ENCODE data around the gene CNTFR. TPM values are rescaled to one million over a fixed set of nuclear protein-coding genes. Genes with fewer than 3 reads are reported as not detected.

The CNTFR gene
- total and polyA plus RNA-seq, 4 donors: 0.10 to 9.9 (median 2.8) TPM

DNA sequence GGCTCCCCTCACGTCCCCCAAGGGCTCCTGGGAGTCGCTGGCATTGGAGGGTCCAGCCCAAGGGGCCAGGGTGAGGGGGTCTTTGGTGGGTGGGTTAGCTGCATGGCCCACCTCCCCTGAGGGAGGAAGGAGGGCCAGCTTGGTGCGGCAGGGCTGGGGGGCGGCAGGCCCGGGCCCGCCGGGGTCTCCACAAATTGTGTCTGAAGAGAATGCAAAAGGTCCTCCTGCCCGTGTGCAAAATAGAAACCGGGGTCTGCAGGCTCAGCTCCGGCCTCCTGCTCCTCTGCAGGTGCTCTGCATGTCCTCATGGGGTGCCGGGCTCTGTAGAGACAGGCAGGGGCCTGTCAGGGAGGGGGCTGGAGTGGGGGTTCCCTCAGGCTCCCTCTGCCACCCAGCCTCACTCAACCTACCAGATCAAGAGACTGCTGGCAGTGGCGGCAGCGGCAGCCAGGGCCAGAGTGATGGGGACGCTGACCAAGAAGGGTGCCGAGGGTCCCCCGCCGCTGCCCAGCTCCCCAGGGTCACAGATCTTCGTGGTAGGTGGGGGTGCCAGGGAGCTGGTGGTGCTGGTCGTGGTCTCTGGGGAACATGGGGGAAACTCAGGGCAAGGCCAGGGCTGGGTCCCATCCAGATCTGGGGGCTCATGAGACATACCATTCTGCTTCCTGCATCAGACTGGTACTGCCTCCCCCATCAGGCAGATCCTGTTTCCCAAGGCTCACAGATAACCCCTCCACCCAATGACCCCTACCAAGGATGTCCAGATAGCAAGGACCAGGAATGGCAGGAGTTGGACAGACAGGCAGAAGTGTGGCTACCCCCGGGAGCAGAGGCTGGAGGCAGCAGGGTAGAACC lies 37.5 kb downstream of the CNTFR start:
- ATAC-seq (ENCODE audit: low FRiP score): no peak
- H3K4me1 ChIP-seq (ENCODE audit: control insufficient read depth in 1 of 2, insufficient read depth in 2 of 2, low read length in 2 of 2): no peaks in the 10 kb centered on the region
- no peak overlapping the region for H3K27ac ChIP-seq (ENCODE audit: low read depth in 1 of 2, low read length in 2 of 2)
- DNase-seq: peak; percentile 37 to 71
- H3K27me3 ChIP-seq (ENCODE audit: control insufficient read depth in 1 of 2, insufficient read depth in 2 of 2, low read length in 1 of 2): no peaks in the 10 kb centered on the region
- no peaks in the 10 kb centered on the region for H3K36me3 ChIP-seq (ENCODE audit: control insufficient read depth in 1 of 2, insufficient read depth in 2 of 2, low read length in 1 of 2)
- H3K4me3 ChIP-seq (ENCODE audit: low read length in 2 of 2): no peak overlapping the region
- intact Hi-C loops (cut with DNase I): no loop called here
- WGBS, 2 donors: 89 to 92% methylated on average over 20 of the region's 20 CpGs
- no peaks in the 10 kb centered on the region for H3K9me3 ChIP-seq (ENCODE audit: control insufficient read depth, low read length)

DNA sequence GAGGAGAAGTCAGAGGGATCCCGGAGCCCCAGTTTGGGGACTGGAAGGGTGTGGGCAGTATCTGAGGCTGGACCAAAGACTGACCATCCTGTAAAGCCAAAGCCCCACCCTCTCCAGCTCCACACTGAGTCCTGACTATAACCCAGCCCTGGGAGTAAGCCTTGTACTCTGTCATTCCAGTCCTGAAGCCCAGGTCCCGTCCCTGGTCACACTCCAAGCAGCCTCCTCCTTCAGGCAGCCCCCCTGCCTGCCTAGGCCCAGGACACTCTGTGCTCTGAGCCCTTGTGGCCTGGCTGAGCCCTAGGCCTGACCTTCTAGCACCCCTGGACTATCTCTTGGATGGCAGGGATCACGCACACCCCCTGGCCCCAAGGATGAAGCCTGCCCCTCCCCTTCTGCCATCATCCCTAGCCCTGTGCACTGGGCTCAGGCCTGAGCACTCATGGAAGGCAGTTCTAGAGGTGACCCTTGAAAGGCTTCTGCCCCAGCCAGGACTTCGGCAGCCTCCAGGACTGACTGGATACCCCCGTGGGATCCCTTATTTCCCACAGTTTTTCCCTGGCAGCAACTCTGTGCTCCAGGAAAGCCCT lies 38.7 kb downstream of the CNTFR start:
- Histone ChIP-seq H3K4me1 (ENCODE audit: control insufficient read depth in 1 of 2, insufficient read depth in 2 of 2, low read length in 2 of 2) (no peaks in the 10 kb centered on the region), H3K9me3 (ENCODE audit: control insufficient read depth, low read length) (no peaks in the 10 kb centered on the region), H3K4me3 (ENCODE audit: low read length in 2 of 2) (no peak overlapping the region), H3K27me3 (ENCODE audit: control insufficient read depth in 1 of 2, insufficient read depth in 2 of 2, low read length in 1 of 2) (no peaks in the 10 kb centered on the region), H3K27ac (ENCODE audit: low read depth in 1 of 2, low read length in 2 of 2) (no peak overlapping the region), H3K36me3 (ENCODE audit: control insufficient read depth in 1 of 2, insufficient read depth in 2 of 2, low read length in 1 of 2) (no peaks in the 10 kb centered on the region)
- intact Hi-C loops (cut with DNase I): no loop called here
- ATAC-seq (ENCODE audit: low FRiP score) (no peak), DNase-seq (peak; percentile 21 to 51)
- 86 to 89% methylated on average over 5 of the region's 5 CpGs for WGBS, 2 donors

DNA sequence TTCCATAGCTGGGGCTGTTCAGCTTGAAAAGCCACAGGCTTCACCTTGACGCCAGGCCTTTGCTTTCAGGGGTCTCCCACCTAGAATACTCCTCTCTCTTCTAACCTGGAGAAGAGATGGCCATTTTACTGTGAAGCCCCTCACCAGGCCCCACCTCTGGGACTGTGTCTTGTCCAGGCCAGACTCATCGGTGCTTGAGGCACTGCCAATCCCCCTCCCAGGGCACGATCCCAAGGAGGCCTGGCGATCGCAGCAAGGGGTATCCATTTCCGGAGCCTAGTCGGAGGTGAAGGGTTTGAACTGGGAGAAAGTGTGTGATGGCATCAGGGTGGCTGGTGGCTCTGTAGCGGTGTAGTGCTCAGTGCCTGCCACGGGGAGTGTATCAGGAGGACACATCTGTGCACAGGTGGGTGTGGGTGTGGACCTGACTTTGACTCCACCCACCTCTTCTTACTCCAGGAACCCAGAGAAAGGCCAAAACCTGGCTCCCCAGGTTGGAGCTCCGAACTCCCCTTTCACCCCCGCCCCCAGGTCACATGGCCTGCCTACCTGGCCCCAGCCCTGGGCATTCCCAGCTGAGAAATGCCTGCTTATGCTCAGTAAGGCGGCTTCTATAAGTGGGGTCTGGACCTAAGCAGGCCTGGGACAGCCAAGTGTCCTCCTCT lies 39.4 kb downstream of the CNTFR start:
- Histone ChIP-seq H3K36me3 (ENCODE audit: control insufficient read depth in 1 of 2, insufficient read depth in 2 of 2, low read length in 1 of 2) (no peaks in the 10 kb centered on the region), H3K9me3 (ENCODE audit: control insufficient read depth, low read length) (no peaks in the 10 kb centered on the region), H3K4me3 (ENCODE audit: low read length in 2 of 2) (no peak overlapping the region), H3K4me1 (ENCODE audit: control insufficient read depth in 1 of 2, insufficient read depth in 2 of 2, low read length in 2 of 2) (no peaks in the 10 kb centered on the region), H3K27me3 (ENCODE audit: control insufficient read depth in 1 of 2, insufficient read depth in 2 of 2, low read length in 1 of 2) (no peaks in the 10 kb centered on the region), H3K27ac (ENCODE audit: low read depth in 1 of 2, low read length in 2 of 2) (no peak overlapping the region)
- 87 to 93% methylated on average over 12 of the region's 12 CpGs for WGBS, 2 donors
- DNase-seq (peak; percentile 30 to 48), ATAC-seq (ENCODE audit: low FRiP score) (no peak)
- intact Hi-C loops (cut with DNase I): no loop called here

DNA sequence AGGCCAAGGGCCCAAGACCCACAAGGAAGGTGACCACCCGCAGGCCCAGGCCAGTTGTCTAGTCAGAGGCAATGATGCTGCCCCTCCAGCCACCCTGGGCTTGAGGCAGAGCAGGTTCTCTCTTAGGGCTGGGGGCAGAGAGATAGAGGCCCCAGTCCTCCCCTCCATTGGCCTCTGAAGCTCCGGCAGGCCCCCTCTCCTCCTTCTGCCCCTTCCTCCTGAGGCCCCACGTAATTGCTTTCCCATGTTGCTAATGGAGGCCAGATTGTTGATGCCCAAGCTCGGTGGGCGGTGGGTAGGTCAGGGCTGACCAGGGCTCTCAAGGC lies 40.2 kb downstream of the CNTFR start:
- DNase-seq (peak in 1 of 2 donors; percentile 33), ATAC-seq (ENCODE audit: low FRiP score) (no peak)
- Histone ChIP-seq H3K9me3 (ENCODE audit: control insufficient read depth, low read length) (no peaks in the 10 kb centered on the region), H3K27me3 (ENCODE audit: control insufficient read depth in 1 of 2, insufficient read depth in 2 of 2, low read length in 1 of 2) (no peaks in the 10 kb centered on the region), H3K27ac (ENCODE audit: low read depth in 1 of 2, low read length in 2 of 2) (no peak overlapping the region), H3K4me1 (ENCODE audit: control insufficient read depth in 1 of 2, insufficient read depth in 2 of 2, low read length in 2 of 2) (no peaks in the 10 kb centered on the region), H3K4me3 (ENCODE audit: low read length in 2 of 2) (no peak overlapping the region), H3K36me3 (ENCODE audit: control insufficient read depth in 1 of 2, insufficient read depth in 2 of 2, low read length in 1 of 2) (no peaks in the 10 kb centered on the region)
- WGBS, 2 donors: 90 to 92% methylated on average over 5 of the region's 5 CpGs
- intact Hi-C loops (cut with DNase I): loop anchor here in 1 of 2 donors (2.0 kb wide), 1 partner anchor 41 kb away; no protein-coding TSS in a partner anchor

DNA sequence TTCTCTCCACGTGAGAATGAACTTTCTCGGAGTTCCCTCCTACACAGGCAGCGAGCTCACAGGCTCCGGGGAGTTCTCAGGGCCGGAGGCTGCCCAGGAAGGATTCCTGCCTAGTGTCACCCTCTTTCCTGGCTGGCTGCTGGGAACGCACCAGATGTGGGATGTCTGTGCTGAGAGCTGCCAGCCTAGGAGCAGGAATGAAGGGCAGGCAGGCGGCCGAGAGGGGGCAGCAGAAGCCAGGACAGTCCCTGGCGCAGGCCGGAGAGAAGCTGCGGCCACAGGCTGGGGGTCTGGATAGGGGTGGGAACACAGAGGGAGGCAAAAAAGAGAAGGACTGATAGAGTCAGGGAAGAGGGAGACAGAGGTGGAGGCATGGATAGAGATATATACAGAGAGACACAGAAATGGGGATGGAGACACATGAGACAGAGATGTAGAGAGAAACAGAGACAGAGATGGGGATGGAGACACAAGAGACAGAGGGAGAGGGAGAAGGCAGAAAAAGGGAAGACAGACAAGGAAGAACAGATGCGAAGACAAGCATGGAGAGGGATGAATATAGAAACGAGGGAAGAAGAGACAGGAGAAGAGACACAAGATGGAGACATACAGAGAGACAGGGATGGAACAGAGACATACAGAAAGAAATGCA lies 41.4 kb downstream of the CNTFR start:
- intact Hi-C loops (cut with DNase I): loop anchor here (2.0 kb wide), 1 partner anchor 43 kb away; no protein-coding TSS in a partner anchor
- peak; percentile 83 to 91 for DNase-seq

DNA sequence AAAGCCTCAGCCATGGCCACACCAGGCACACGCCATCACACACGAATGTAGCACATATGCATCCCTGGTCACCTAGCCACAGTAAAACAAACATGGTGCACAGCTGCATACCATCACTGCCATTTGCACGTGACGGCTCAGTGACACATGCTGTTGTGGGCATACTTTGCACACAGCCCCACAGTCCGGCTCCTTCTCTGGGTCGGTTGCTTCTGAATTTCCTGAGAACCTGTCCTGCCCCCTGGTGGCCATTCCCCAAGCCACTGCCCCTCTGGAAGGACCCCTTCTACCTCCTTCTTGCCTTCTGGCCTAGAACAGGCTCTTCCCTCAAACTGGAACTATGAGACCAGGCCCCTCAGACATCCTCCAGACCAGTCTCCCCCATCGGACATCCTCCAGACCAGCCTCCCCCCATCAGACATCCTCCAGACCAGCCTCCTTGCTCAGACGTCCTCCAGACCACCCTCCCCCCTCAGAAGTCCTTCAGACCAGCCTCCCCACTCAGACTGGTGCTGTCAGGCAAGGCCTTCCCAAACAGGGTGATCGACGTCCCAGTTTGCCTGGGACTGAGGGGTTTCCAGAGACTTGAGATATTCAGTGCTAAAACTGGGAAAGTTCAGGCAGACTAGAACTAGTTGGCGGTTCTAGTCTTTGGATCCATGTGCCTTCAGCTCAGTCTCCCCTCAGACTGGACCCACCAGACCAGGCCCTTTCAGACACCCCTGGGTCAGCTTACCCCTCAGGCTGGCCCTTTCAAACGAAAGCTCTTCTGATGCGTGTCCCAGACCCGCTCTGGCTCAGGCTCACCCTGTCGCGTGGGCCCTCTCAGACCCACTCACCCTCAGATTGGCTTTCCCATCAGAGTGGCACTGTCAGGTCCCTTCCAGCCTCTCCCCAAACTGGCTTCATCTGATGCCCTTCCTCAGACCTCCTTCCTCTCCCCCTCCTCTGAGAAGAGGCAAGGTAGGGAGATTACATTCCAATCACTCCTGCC lies 42.4 kb downstream of the CNTFR start:
- H3K27me3 ChIP-seq (ENCODE audit: control insufficient read depth in 1 of 2, insufficient read depth in 2 of 2, low read length in 1 of 2): no peaks in the 10 kb centered on the region
- 58 to 61% methylated on average over 16 of the region's 16 CpGs for WGBS, 2 donors
- H3K4me1 ChIP-seq (ENCODE audit: control insufficient read depth in 1 of 2, insufficient read depth in 2 of 2, low read length in 2 of 2): no peaks in the 10 kb centered on the region
- H3K9me3 ChIP-seq (ENCODE audit: control insufficient read depth, low read length): peaks cover under 1% of the 10 kb centered on the region
- no peaks in the 10 kb centered on the region for H3K36me3 ChIP-seq (ENCODE audit: control insufficient read depth in 1 of 2, insufficient read depth in 2 of 2, low read length in 1 of 2)
- no peak overlapping the region for H3K4me3 ChIP-seq (ENCODE audit: low read length in 2 of 2)
- peak; percentile 71 for ATAC-seq (ENCODE audit: low FRiP score)
- intact Hi-C loops (cut with DNase I): loop anchor here in 1 of 2 donors (2.0 kb wide), 1 partner anchor 44 kb away; no protein-coding TSS in a partner anchor
- H3K27ac ChIP-seq (ENCODE audit: low read depth in 1 of 2, low read length in 2 of 2): no peak overlapping the region
- DNase-seq: peak; percentile 61 to 89

More for the DNA sequence above, 41.4 kb downstream of the CNTFR start:
- Histone ChIP-seq H3K9me3 (ENCODE audit: control insufficient read depth, low read length) (no peaks in the 10 kb centered on the region), H3K27ac (ENCODE audit: low read depth in 1 of 2, low read length in 2 of 2) (no peak overlapping the region), H3K4me1 (ENCODE audit: control insufficient read depth in 1 of 2, insufficient read depth in 2 of 2, low read length in 2 of 2) (no peaks in the 10 kb centered on the region), H3K36me3 (ENCODE audit: control insufficient read depth in 1 of 2, insufficient read depth in 2 of 2, low read length in 1 of 2) (no peaks in the 10 kb centered on the region), H3K4me3 (ENCODE audit: low read length in 2 of 2) (no peak overlapping the region), H3K27me3 (ENCODE audit: control insufficient read depth in 1 of 2, insufficient read depth in 2 of 2, low read length in 1 of 2) (no peaks in the 10 kb centered on the region)
- WGBS, 2 donors: 11 to 17% methylated on average over 13 of the region's 13 CpGs
- ATAC-seq (ENCODE audit: low FRiP score): peak; percentile 84

DNA sequence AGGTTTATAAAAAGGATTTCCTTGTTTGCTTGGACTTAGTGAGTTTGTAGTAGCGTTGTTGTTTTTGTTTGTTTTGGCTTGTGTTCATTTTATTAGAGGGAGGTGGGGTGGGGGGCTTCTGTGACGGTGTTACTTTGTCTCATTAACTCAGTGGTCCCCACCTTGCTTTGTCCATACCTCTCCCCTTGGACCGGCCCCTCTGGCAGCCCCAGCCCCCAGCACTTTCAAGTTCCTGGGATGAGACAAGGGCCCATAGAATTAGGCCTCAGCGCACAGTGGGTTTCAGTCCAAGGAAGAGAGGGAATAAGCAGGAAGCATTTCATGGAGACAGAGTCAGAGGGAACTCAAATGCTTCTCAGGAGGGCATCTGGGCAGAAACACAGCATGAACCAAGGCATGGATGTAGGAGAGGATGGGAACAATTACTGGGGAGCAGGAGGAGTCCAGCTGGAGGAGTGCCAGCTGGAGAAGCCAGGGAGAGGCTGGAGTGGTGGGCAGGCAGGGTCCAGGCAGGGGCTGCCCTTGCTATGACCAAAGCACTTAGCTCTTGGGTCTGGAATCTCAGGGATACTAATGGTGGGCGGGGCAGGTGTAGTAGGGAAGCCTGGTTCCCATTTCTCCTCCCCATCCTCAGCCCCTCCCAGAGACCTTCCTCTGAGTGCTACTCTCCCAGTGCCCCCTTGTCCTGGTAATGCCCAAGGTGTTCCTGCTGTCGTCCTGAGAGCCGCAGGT lies 43.3 kb downstream of the CNTFR start:
- Histone ChIP-seq H3K36me3 (ENCODE audit: control insufficient read depth in 1 of 2, insufficient read depth in 2 of 2, low read length in 1 of 2) (no peaks in the 10 kb centered on the region), H3K27me3 (ENCODE audit: control insufficient read depth in 1 of 2, insufficient read depth in 2 of 2, low read length in 1 of 2) (no peaks in the 10 kb centered on the region), H3K9me3 (ENCODE audit: control insufficient read depth, low read length) (peaks cover 1% of the 10 kb centered on the region), H3K4me1 (ENCODE audit: control insufficient read depth in 1 of 2, insufficient read depth in 2 of 2, low read length in 2 of 2) (no peaks in the 10 kb centered on the region), H3K4me3 (ENCODE audit: low read length in 2 of 2) (no peak overlapping the region), H3K27ac (ENCODE audit: low read depth in 1 of 2, low read length in 2 of 2) (no peak overlapping the region)
- no peak for DNase-seq
- ATAC-seq (ENCODE audit: low FRiP score): no peak
- intact Hi-C loops (cut with DNase I): loop anchor here in 1 of 2 donors (2.0 kb wide), 1 partner anchor 45 kb away; no protein-coding TSS in a partner anchor
- 82 to 85% methylated on average over 7 of the region's 7 CpGs for WGBS, 2 donors
